Neural cell (in vitro differentiated cells): ENCODE results near the gene GGA2. TPM values are rescaled to one million over a fixed set of nuclear protein-coding genes. Genes with fewer than 3 reads are reported as not detected.

Experiments
- H2AFZ ChIP-seq: fragments of 200-600, 300-800 bp; sonication (generic), shearing (Covaris generic); 2 replicates; pipeline ENCODE4 v1.6.0; 2014; ENCODE audit warnings: low read depth, mild to moderate bottlenecking, antibody characterized with exemption, low read length, moderate library complexity
- H3F3A ChIP-seq: fragments of 200-600 bp; shearing (Covaris generic); 2 replicates; pipeline ENCODE4 v1.6.1; 2016; ENCODE audit warnings: mild to moderate bottlenecking, moderate library complexity, mixed read lengths, antibody characterized with exemption, low read length; ENCODE audit not compliant: insufficient read depth, poor library complexity, severe bottlenecking
- H3K27ac ChIP-seq: fragments of 200-600, 300-800 bp; sonication (generic), shearing (Covaris generic); 2 replicates; pipeline ENCODE4 v1.5.1; 2014; ENCODE audit warnings: mild to moderate bottlenecking, low read length, moderate library complexity
- H3K27me3 ChIP-seq: fragments of 300-800, 200-600 bp; sonication (generic), shearing (Covaris generic); 2 replicates; pipeline ENCODE4 v1.6.0; 2014; ENCODE audit warnings: mild to moderate bottlenecking, low read depth, low read length, moderate library complexity; ENCODE audit not compliant: insufficient read depth
- H3K36me3 ChIP-seq: fragments of 300-800, 200-600 bp; sonication (generic), shearing (Covaris generic); 2 replicates; pipeline ENCODE4 v1.5.1; 2014; ENCODE audit warnings: mild to moderate bottlenecking, antibody characterized with exemption, low read length, moderate library complexity; ENCODE audit not compliant: insufficient read depth
- H3K4me2 ChIP-seq: fragments of 300-800, 200-600 bp; sonication (generic), shearing (Covaris generic); 2 replicates; pipeline ENCODE4 v1.6.0; 2014; ENCODE audit warnings: mild to moderate bottlenecking, low read length
- H3K4me3 ChIP-seq: fragments of 300-800, 200-600 bp; sonication (generic), shearing (Covaris generic); 2 replicates; pipeline ENCODE4 v1.5.1; 2014; ENCODE audit warnings: mild to moderate bottlenecking, low read length, moderate library complexity
- H3K79me2 ChIP-seq: fragments of 200-600 bp; shearing (Covaris generic); replicated peaks from 2 replicates; pipeline ENCODE4 v1.6.0; 2014; ENCODE audit warnings: mild to moderate bottlenecking, low read length, moderate library complexity; ENCODE audit not compliant: insufficient read depth
- H3K9ac ChIP-seq: fragments of 300-800, 200-600 bp; sonication (generic), shearing (Covaris generic); 2 replicates; pipeline ENCODE4 v1.6.1; 2016; ENCODE audit warnings: mild to moderate bottlenecking, low read length, mixed read lengths
- H3K9me2 ChIP-seq: fragments of 200-600 bp; shearing (Covaris generic); 2 replicates; pipeline ENCODE4 v1.6.1; 2016; ENCODE audit warnings: mild to moderate bottlenecking, low read length, mixed read lengths; ENCODE audit not compliant: insufficient read depth
- H3K9me3 ChIP-seq: fragments of 200-600, 300-800 bp; sonication (generic), shearing (Covaris generic); 2 replicates; pipeline ENCODE4 v1.6.1; 2016; ENCODE audit warnings: mild to moderate bottlenecking, mixed run types, low read length, moderate library complexity, mixed read lengths
- H4K20me1 ChIP-seq: fragments of 200-600 bp; shearing (Covaris generic); 2 replicates; pipeline ENCODE4 v1.6.1; 2016; ENCODE audit warnings: mild to moderate bottlenecking, mixed run types; ENCODE audit not compliant: insufficient read depth
- EP300 ChIP-seq: fragments of 450-650 bp; conservative IDR thresholded peaks from 2 replicates; pipeline ENCODE4 v1.6.1; 2014; ENCODE audit warnings: antibody characterized with exemption, mild to moderate bottlenecking, moderate library complexity; ENCODE audit not compliant: poor library complexity, severe bottlenecking
- MXI1 ChIP-seq: fragments of 450-650 bp; conservative IDR thresholded peaks from 2 replicates; pipeline ENCODE4 v1.6.1; 2014; ENCODE audit warnings: antibody characterized with exemption, mild to moderate bottlenecking; ENCODE audit not compliant: poor library complexity, severe bottlenecking
- POLR2AphosphoS5 ChIP-seq: IDR thresholded peaks from 2 replicates; pipeline ENCODE4 v1.6.1; 2012
- REST ChIP-seq: IDR thresholded peaks from 2 replicates; pipeline ENCODE4 v1.6.1; 2012; ENCODE audit warnings: borderline replicate concordance
- SMC3 ChIP-seq: fragments of 450-650 bp; conservative IDR thresholded peaks from 2 replicates; pipeline ENCODE4 v1.6.1; 2014; ENCODE audit warnings: antibody characterized with exemption, mild to moderate bottlenecking, moderate library complexity; ENCODE audit not compliant: poor library complexity
- TAF1 ChIP-seq: IDR thresholded peaks from 2 replicates; pipeline ENCODE4 v1.6.1; 2012; ENCODE audit warnings: low read depth
- polyA minus RNA-seq: library from RNA; depleted of rRNA, polyadenylated mRNA; stranded (reverse); fragments of >200 nt; gene quantifications from 2 replicates; pipeline ENCODE4 v1.2.3, GENCODE V29; 2014
- polyA plus RNA-seq: library from polyadenylated mRNA; depleted of rRNA; stranded (reverse); fragments of >200 nt; gene quantifications from 2 replicates; pipeline ENCODE4 v1.2.3, GENCODE V29; 2014

GGA2 gene
- polyA plus RNA-seq = 36.8 and 50.9 TPM in 2 replicates
- 43.4 and 44.3 TPM in 2 replicates for polyA minus RNA-seq

- Histone ChIP-seq H3K9ac (peak within 1 kb of the TSS; percentile 75), H2AFZ (peak within 1 kb of the TSS; percentile 45), H3K79me2 (peaks cover 32% of the 10 kb centered on the region), H3K9me2 (no peaks in the 10 kb centered on the region), H3K4me2 (peak within 1 kb of the TSS; percentile 92), H3K36me3 (no peaks in the 10 kb centered on the region), H4K20me1 (no peaks in the 10 kb centered on the region), H3K27ac (peak within 1 kb of the TSS; percentile 50), H3K4me3 (peak within 1 kb of the TSS; percentile 79), H3F3A (peaks cover 3% of the 10 kb centered on the region), H3K9me3 (no peaks in the 10 kb centered on the region), H3K27me3 (no peaks in the 10 kb centered on the region)
- peak; percentile 46 for TF ChIP-seq EP300
- TF ChIP-seq REST = no peak
- TF ChIP-seq SMC3 = peak; percentile 21
- TF ChIP-seq MXI1 = peak; percentile 92
- TF ChIP-seq TAF1 = peak; percentile 60
- TF ChIP-seq POLR2AphosphoS5 = peak; percentile 93
Observed at GRCh38 chr16:23510164-23510914, at the start of gene GGA2. Gene GGA2, minus strand, starts transcription at chr16:23510494. Its CDS starts 83 bp downstream, at chr16:23510411.

GRCh38 chr16:23557779-23558702 is 47.7 kb upstream of the GGA2 start:
- H3K27ac ChIP-seq = peak overlapping the region; percentile 88
- H3K36me3 ChIP-seq = no peaks in the 10 kb centered on the region
- no peaks in the 10 kb centered on the region for H3K27me3 ChIP-seq
- TF ChIP-seq REST (no peak), TAF1 (peak; percentile 8)
- peak overlapping the region; percentile 88 for H3K4me2 ChIP-seq
- no peaks in the 10 kb centered on the region for H3K9me3 ChIP-seq
- no peaks in the 10 kb centered on the region for H3F3A ChIP-seq
- peaks cover 27% of the 10 kb centered on the region for H3K79me2 ChIP-seq
- peak overlapping the region; percentile 88 for H3K9ac ChIP-seq
- no peaks in the 10 kb centered on the region for H4K20me1 ChIP-seq
- H3K9me2 ChIP-seq = no peaks in the 10 kb centered on the region
- H2AFZ ChIP-seq = peak overlapping the region; percentile 36
- peak overlapping the region; percentile 78 for H3K4me3 ChIP-seq
